H1 (cell line): Measurements from ENCODE around the gene HMGCLL1. TPM values are rescaled to one million over a fixed set of nuclear protein-coding genes. Genes with fewer than 3 reads are reported as not detected.

Source experiments
- CTCF ChIA-PET: fragments of 300-600 bp; sonication (Branson Sonifier 250); formaldehyde crosslinking; loops from one replicate; lab custom pipeline; 2021; ENCODE audit not compliant: partially characterized antibody; lab: Charles Lee
- POLR2A ChIA-PET: fragments of 300-600 bp; sonication (Branson Sonifier 250); formaldehyde crosslinking; loops from one replicate; lab custom pipeline; 2021; ENCODE audit warnings: inconsistent platforms; ENCODE audit not compliant: partially characterized antibody; lab: Charles Lee
- DNase-seq, 2 experiments: peaks; one replicate each; pipeline versions ENCODE4 v3.0.0 to v3.0.0-alpha.2; 2010 to 2022; ENCODE audit warnings: low spot score in 2 of 2, low read depth in 1 of 2, mixed read lengths in 1 of 2
- FAIRE-seq: peaks from 2 replicates; lab custom pipeline; 2011; peaks lifted over from hg19 to GRCh38; lab: Jason Lieb, UNC
- H2AFZ ChIP-seq: 2 replicates; pipeline ENCODE4 v1.8.1; 2012; ENCODE audit warnings: low read length, inconsistent platforms
- H2AK5ac ChIP-seq: 2 replicates; pipeline ENCODE4 v1.6.1; 2013; ENCODE audit warnings: low read depth, low read length
- H2BK120ac ChIP-seq: replicated peaks from 2 replicates; pipeline ENCODE3; 2013; ENCODE audit warnings: low read depth, low read length, inconsistent platforms
- H2BK12ac ChIP-seq: 2 replicates; pipeline ENCODE4 v1.6.1; 2013; ENCODE audit warnings: low read depth, low read length
- H2BK15ac ChIP-seq: 2 replicates; pipeline ENCODE4 v1.6.1; 2013; ENCODE audit warnings: low read length
- H2BK20ac ChIP-seq: 2 replicates; pipeline ENCODE4 v1.6.1; 2013; ENCODE audit warnings: low read length
- H2BK5ac ChIP-seq: 2 replicates; pipeline ENCODE4 v1.6.1; 2013; ENCODE audit warnings: low read depth, low read length
- H3K14ac ChIP-seq: 2 replicates; pipeline ENCODE4 v1.6.1; 2013; ENCODE audit warnings: inconsistent platforms; ENCODE audit not compliant: insufficient read length
- H3K18ac ChIP-seq: 2 replicates; pipeline ENCODE4 v1.6.1; 2013; ENCODE audit warnings: low read length; ENCODE audit errors: extremely low read depth
- H3K23ac ChIP-seq: 2 replicates; pipeline ENCODE4 v1.6.1; 2013; ENCODE audit warnings: inconsistent platforms; ENCODE audit not compliant: insufficient read length
- H3K23me2 ChIP-seq: 2 replicates; pipeline ENCODE4 v1.6.1; 2013; ENCODE audit warnings: low read depth, low read length
- H3K27ac ChIP-seq: 2 replicates; pipeline ENCODE4 v1.6.1; 2011; ENCODE audit warnings: low read depth, low read length, inconsistent platforms
- H3K27me3 ChIP-seq, 4 experiments: replicated peaks in 1 of 4; 1 replicate in 1 of 4; 2 replicates in 3 of 4; pipeline versions ENCODE4 v1.6.1 to v1.8.1; 2011 to 2013; ENCODE audit warnings: low read length in 3 of 4, mild to moderate bottlenecking in 3 of 4, inconsistent platforms in 2 of 4, mixed read lengths in 2 of 4, moderate library complexity in 1 of 4; ENCODE audit not compliant: control insufficient read depth in 3 of 4, insufficient read depth in 3 of 4; ENCODE audit errors: extremely low read depth in 1 of 4
- H3K36me3 ChIP-seq, 4 experiments: 2 replicates each; pipeline versions ENCODE4 v1.6.1 to v1.8.1; 2011 to 2013; ENCODE audit warnings: mild to moderate bottlenecking in 4 of 4, low read length in 3 of 4, moderate library complexity in 2 of 4, control low read depth in 1 of 4, inconsistent platforms in 1 of 4; ENCODE audit not compliant: insufficient read depth in 4 of 4, control insufficient read depth in 2 of 4
- H3K4ac ChIP-seq: replicated peaks from 2 replicates; pipeline ENCODE3; 2013; ENCODE audit warnings: low read length, low read depth, mixed read lengths, inconsistent platforms; ENCODE audit not compliant: insufficient read length
- H3K4me1 ChIP-seq, 4 experiments: replicated peaks in 1 of 4; 1 replicate in 1 of 4; 2 replicates in 3 of 4; pipeline versions ENCODE4 v1.6.1 to v1.8.1; 2011 to 2013; ENCODE audit warnings: low read length in 3 of 4, inconsistent platforms in 2 of 4, mixed read lengths in 1 of 4; ENCODE audit not compliant: insufficient read depth in 4 of 4, control insufficient read depth in 3 of 4
- H3K4me2 ChIP-seq, 2 experiments: 2 replicates each; pipeline versions ENCODE4 v1.6.1 to v1.8.1; 2011 to 2013; ENCODE audit warnings: low read depth in 2 of 2, low read length in 2 of 2, control low read depth in 1 of 2, inconsistent platforms in 1 of 2, mild to moderate bottlenecking in 1 of 2; ENCODE audit not compliant: insufficient read depth in 1 of 2
- H3K4me3 ChIP-seq, 4 experiments: fragments of 200-600, 300-600 bp in 1 of 4; sonication (generic), shearing (Covaris generic), sonication (Bioruptor Twin) in 1 of 4; 2 replicates each; pipeline versions ENCODE4 v1.5.1 to v1.8.1; 2011 to 2016; ENCODE audit warnings: low read length in 4 of 4, low read depth in 3 of 4, control low read depth in 2 of 4, inconsistent platforms in 2 of 4, mild to moderate bottlenecking in 2 of 4, mixed read lengths in 1 of 4, moderate library complexity in 1 of 4; ENCODE audit not compliant: insufficient read depth in 2 of 4; ENCODE audit errors: extremely low read depth in 1 of 4
- H3K56ac ChIP-seq: replicated peaks from 2 replicates; pipeline ENCODE3; 2013; ENCODE audit warnings: low read depth, mild to moderate bottlenecking, mixed read lengths, low read length, inconsistent platforms; ENCODE audit not compliant: insufficient read length
- H3K79me1 ChIP-seq: 2 replicates; pipeline ENCODE4 v1.6.1; 2013; ENCODE audit warnings: low read depth, low read length, control low read depth
- H3K79me2 ChIP-seq, 2 experiments: 2 replicates each; pipeline versions ENCODE4 v1.6.1 to v1.8.1; 2012 to 2013; ENCODE audit warnings: low read length in 2 of 2, mild to moderate bottlenecking in 2 of 2, inconsistent platforms in 1 of 2; ENCODE audit not compliant: insufficient read depth in 2 of 2, control insufficient read depth in 1 of 2
- H3K9ac ChIP-seq, 4 experiments: replicated peaks in 1 of 4; 1 replicate in 1 of 4; 2 replicates in 3 of 4; pipeline versions ENCODE4 v1.6.1 to v1.8.1; 2011 to 2013; ENCODE audit warnings: low read depth in 3 of 4, low read length in 3 of 4, control low read depth in 2 of 4, mild to moderate bottlenecking in 2 of 4, moderate library complexity in 2 of 4, inconsistent platforms in 1 of 4; ENCODE audit errors: extremely low read depth in 1 of 4
- H3K9me3 ChIP-seq, 2 experiments: 2 replicates each; pipeline versions ENCODE4 v1.6.1 to v1.8.1; 2012 to 2013; ENCODE audit warnings: mild to moderate bottlenecking in 2 of 2, moderate library complexity in 2 of 2, control low read depth in 1 of 2, inconsistent platforms in 1 of 2, low read depth in 1 of 2, low read length in 1 of 2, mixed read lengths in 1 of 2; ENCODE audit not compliant: insufficient read depth in 2 of 2
- H4K20me1 ChIP-seq, 2 experiments: replicated peaks in 1 of 2; 2 replicates each; pipeline versions ENCODE3 to v1.8.1; 2011 to 2013; ENCODE audit warnings: inconsistent platforms in 2 of 2, low read length in 2 of 2, mild to moderate bottlenecking in 1 of 2; ENCODE audit not compliant: insufficient read depth in 2 of 2, control insufficient read depth in 1 of 2
- H4K5ac ChIP-seq: 2 replicates; pipeline ENCODE4 v1.6.1; 2013; ENCODE audit warnings: low read length, low read depth, mixed read lengths, inconsistent platforms; ENCODE audit not compliant: insufficient read length
- H4K8ac ChIP-seq: 2 replicates; pipeline ENCODE4 v1.8.0; 2013; ENCODE audit warnings: mild to moderate bottlenecking, moderate library complexity, low read length, inconsistent platforms; ENCODE audit not compliant: insufficient read depth; ENCODE audit errors: extremely low read depth
- H4K91ac ChIP-seq: replicated peaks from 2 replicates; pipeline ENCODE3; 2013; ENCODE audit warnings: low read length, mixed read lengths, inconsistent platforms; ENCODE audit not compliant: insufficient read length
- ASH2L ChIP-seq: fragments of 200-600, 300-600 bp; sonication (generic); IDR thresholded peaks from one replicate; pipeline ENCODE4 v1.7.1; 2017; ENCODE audit warnings: low read length
- CBX8 ChIP-seq: fragments of 300-800, 300-1000 bp; sonication (generic); IDR thresholded peaks from 2 replicates; pipeline ENCODE4 v1.7.1; 2016; ENCODE audit warnings: low read depth, low read length, borderline replicate concordance
- EZH2 ChIP-seq: fragments of 200-600 bp; sonication (generic); IDR thresholded peaks from 2 replicates; pipeline ENCODE4 v1.7.1; 2012; ENCODE audit warnings: low read depth, mild to moderate bottlenecking, moderate library complexity, low read length, inconsistent platforms; ENCODE audit not compliant: severe bottlenecking
- GTF2F1 ChIP-seq: IDR thresholded peaks from 2 replicates; pipeline ENCODE4 v1.6.1; 2012; ENCODE audit warnings: low read depth, low read length, improper control_type of control experiment, borderline replicate concordance
- HDAC6 ChIP-seq: IDR thresholded peaks from one replicate; pipeline ENCODE4 v1.7.1; 2012; ENCODE audit warnings: low read depth, mild to moderate bottlenecking, inconsistent platforms, low read length, moderate library complexity
- KDM1A ChIP-seq: fragments of 200-600, 300-600 bp; sonication (generic); IDR thresholded peaks from 2 replicates; pipeline ENCODE4 v1.7.1; 2016; ENCODE audit warnings: mild to moderate bottlenecking, low read length, borderline replicate concordance
- MAFK ChIP-seq: IDR thresholded peaks from 2 replicates; pipeline ENCODE4 v1.6.1; 2012; ENCODE audit warnings: low read depth, mild to moderate bottlenecking, improper control_type of control experiment, low read length
- PHF8 ChIP-seq: fragments of 200-600 bp; sonication (generic); conservative IDR thresholded peaks from 2 replicates; pipeline ENCODE4 v1.7.1; 2012; ENCODE audit warnings: low read depth, mild to moderate bottlenecking, inconsistent platforms, low read length, moderate library complexity
- RNF2 ChIP-seq: fragments of 200-900, 300-1000 bp; sonication (generic); IDR thresholded peaks from 2 replicates; pipeline ENCODE4 v1.7.1; 2016; ENCODE audit warnings: borderline replicate concordance, low read depth, mild to moderate bottlenecking, antibody characterized with exemption, low read length; ENCODE audit not compliant: poor library complexity, severe bottlenecking; ENCODE audit errors: missing control alignments
- SIN3A ChIP-seq, 2 experiments: IDR thresholded peaks in 1 of 2; conservative IDR thresholded peaks in 1 of 2; 2 replicates each; pipeline ENCODE4 v1.6.1; 2011 to 2012; ENCODE audit warnings: low read length in 2 of 2, improper control_type of control experiment in 1 of 2, low read depth in 1 of 2, mild to moderate bottlenecking in 1 of 2
- SP1 ChIP-seq: IDR thresholded peaks from 2 replicates; pipeline ENCODE4 v1.6.1; 2011; ENCODE audit warnings: low read depth, low read length
- SUZ12 ChIP-seq: fragments of 200-600 bp; sonication (generic); IDR thresholded peaks from 2 replicates; pipeline ENCODE4 v1.6.1; 2012; ENCODE audit warnings: mild to moderate bottlenecking, inconsistent platforms, low read length, moderate library complexity, mixed read lengths
- ZNF274 ChIP-seq: IDR thresholded peaks from 2 replicates; pipeline ENCODE4 v1.7.0; 2012; ENCODE audit warnings: low read length, borderline replicate concordance; ENCODE audit errors: extremely low read depth
- WGBS, 2 experiments: shearing (Covaris generic) in 1 of 2; methylation state at CpG; one replicate each; pipeline versions ENCODE4 v1.1.6 to v1.1.7; 2013 to 2015; ENCODE audit warnings: low lambda C conversion rate in 2 of 2, mixed read lengths in 2 of 2, inconsistent platforms in 1 of 2, low coverage in 1 of 2, missing lambda C conversion rate in 1 of 2; ENCODE audit not compliant: insufficient replicate concordance in 2 of 2, insufficient coverage in 1 of 2, insufficient read length in 1 of 2; ENCODE audit errors: extremely low coverage in 1 of 2, missing lambda C conversion rate in 1 of 2; 5-methylcytosine and 5-hydroxymethylcytosine counted together
- polyA plus RNA-seq, 7 experiments: library from polyadenylated mRNA; depleted of rRNA in 3 of 7; stranded (reverse) in 5 of 7; unstranded in 2 of 7; fragments of >200 nt in 5 of 7; fragments of 200-250 nt in 2 of 7; gene quantifications; 1 replicate in 5 of 7; 2 replicates in 1 of 7; 4 replicates in 1 of 7; pipeline versions ENCODE4 v1.2.1 to v1.2.3, GENCODE V29; 2011 to 2013; ENCODE audit warnings: missing spikeins in 2 of 7, mixed read lengths in 2 of 7
- total RNA-seq: library from RNA; stranded (reverse); fragmentation: NEBNext Ultra II Directional; extraction: Animal tissue kit (Norgen Biotek cat#: 25700); gene quantifications from 2 replicates; pipeline ENCODE4 v1.2.1, GENCODE V29; 2021
- TF ChIP-seq, protein P1 (sequence below): IDR thresholded peaks from 2 replicates; pipeline ENCODE4 v1.6.1; 2012; ENCODE audit warnings: inconsistent platforms

HMGCLL1 gene
- total and polyA plus RNA-seq, 2 of the 8 experiments (the other 6 are each of a cell fraction or from before 2014, with no cell fraction given): 0.06 to 0.41 TPM

DNA sequence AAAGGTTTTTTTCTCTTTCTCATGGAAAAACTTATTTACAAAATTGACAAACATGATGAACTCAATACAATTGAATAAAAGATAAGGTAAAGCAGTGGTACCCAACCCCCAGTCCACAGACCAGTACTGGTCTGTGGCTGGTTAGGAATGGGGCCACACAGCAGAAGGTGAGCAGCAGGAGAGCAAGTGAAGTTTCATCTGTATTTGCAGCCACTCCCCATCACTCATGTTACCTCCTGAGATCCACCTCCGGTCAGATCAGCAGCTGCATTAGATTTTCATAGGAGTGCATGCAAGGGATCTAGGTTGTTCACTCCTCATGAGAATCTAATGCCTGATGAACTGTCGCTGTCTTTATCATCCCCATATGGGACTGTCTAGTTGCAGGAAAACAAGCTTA is 47.5 kb downstream of the HMGCLL1 start:
- H2BK20ac ChIP-seq: no peak overlapping the region
- WGBS, 2 experiments: 88% methylated on average over 2 of the region's 2 CpGs; no CpG with 5 or more reads in 1 of the 2 experiments
- H2BK12ac ChIP-seq: no peak overlapping the region
- H3K9ac ChIP-seq: no peak overlapping the region
- no peak overlapping the region for H3K27ac ChIP-seq
- H2BK5ac ChIP-seq: no peak overlapping the region
- no peak overlapping the region for H4K8ac ChIP-seq
- H3K14ac ChIP-seq: no peak overlapping the region
- CTCF ChIA-PET: interaction anchor here (1.4 kb wide), 1 partner anchor 13 kb away, joined by 4 read pairs; no protein-coding TSS in a partner anchor
- no peak overlapping the region for H3K23ac ChIP-seq
- no peaks in the 10 kb centered on the region for H3K4me1 ChIP-seq
- no peak overlapping the region for H4K91ac ChIP-seq
- no peaks in the 10 kb centered on the region for H3K79me2 ChIP-seq
- no peak overlapping the region for H2BK15ac ChIP-seq
- no peak overlapping the region for H2AFZ ChIP-seq
- no peak overlapping the region for H2BK120ac ChIP-seq
- no peak for FAIRE-seq
- no peaks in the 10 kb centered on the region for H3K79me1 ChIP-seq
- H3K4me2 ChIP-seq: no peak overlapping the region
- no peak overlapping the region for H3K4ac ChIP-seq
- no peak overlapping the region for H4K5ac ChIP-seq
- H3K23me2 ChIP-seq: no peaks in the 10 kb centered on the region
- no peaks in the 10 kb centered on the region for H4K20me1 ChIP-seq
- no peak overlapping the region for H3K4me3 ChIP-seq
- H3K18ac ChIP-seq: no peak overlapping the region
- H3K9me3 ChIP-seq: no peaks in the 10 kb centered on the region
- H3K27me3 ChIP-seq: no peaks in the 10 kb centered on the region
- DNase-seq: no peak
- H2AK5ac ChIP-seq: no peak overlapping the region
- POLR2A ChIA-PET: no interaction called here
- no peaks in the 10 kb centered on the region for H3K36me3 ChIP-seq
- H3K56ac ChIP-seq: no peak overlapping the region
- TF ChIP-seq CBX8: no peak
- TF ChIP-seq HDAC6: no peak
- TF ChIP-seq EZH2: no peak
- no peak for TF ChIP-seq SIN3A (conservative IDR thresholded peaks at IDR 0.05 in 1 of 2, IDR thresholded peaks at IDR 0.05 in 1 of 2; ENCODE audit: low read depth in 1 of 2, low read length in 2 of 2)
- TF ChIP-seq SP1: no peak
- no peak for TF ChIP-seq SUZ12
- TF ChIP-seq GTF2F1: no peak
- TF ChIP-seq MAFK: no peak
- TF ChIP-seq, protein P1, sequence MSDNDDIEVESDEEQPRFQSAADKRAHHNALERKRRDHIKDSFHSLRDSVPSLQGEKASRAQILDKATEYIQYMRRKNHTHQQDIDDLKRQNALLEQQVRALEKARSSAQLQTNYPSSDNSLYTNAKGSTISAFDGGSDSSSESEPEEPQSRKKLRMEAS: no peak
- TF ChIP-seq ASH2L: no peak
- TF ChIP-seq RNF2: no peak
- no peak for TF ChIP-seq ZNF274
- no peak for TF ChIP-seq KDM1A
- no peak for TF ChIP-seq PHF8
